Measurements from ENCODE around the gene ZNF121.

GRCh38 chr19:9627856-9628255 lies 43.6 kb upstream of the ZNF121 start:
- TF ChIP-seq POLR2A (IDR thresholded peaks at IDR 0.05) (no peak), CTCF (IDR thresholded peaks at IDR 0.05) (no peak)
